Epithelial cell of prostate (primary cell): ENCODE measurements around the gene CARMIL3.

ENCODE experiments used
- DNase-seq: peaks from one replicate; pipeline ENCODE4 v3.0.0-alpha.2; 2011; ENCODE audit warnings: low read depth, low spot score
- H3K27ac ChIP-seq: fragments of 450-650 bp; 2 replicates; pipeline ENCODE4 v1.5.1; 2017; ENCODE audit warnings: mild to moderate bottlenecking

CARMIL3 gene

GRCh38 chr14:24060984-24061913, 9.4 kb downstream of the CARMIL3 start:
- no peak overlapping the region for H3K27ac ChIP-seq
- no peak for DNase-seq

DNA sequence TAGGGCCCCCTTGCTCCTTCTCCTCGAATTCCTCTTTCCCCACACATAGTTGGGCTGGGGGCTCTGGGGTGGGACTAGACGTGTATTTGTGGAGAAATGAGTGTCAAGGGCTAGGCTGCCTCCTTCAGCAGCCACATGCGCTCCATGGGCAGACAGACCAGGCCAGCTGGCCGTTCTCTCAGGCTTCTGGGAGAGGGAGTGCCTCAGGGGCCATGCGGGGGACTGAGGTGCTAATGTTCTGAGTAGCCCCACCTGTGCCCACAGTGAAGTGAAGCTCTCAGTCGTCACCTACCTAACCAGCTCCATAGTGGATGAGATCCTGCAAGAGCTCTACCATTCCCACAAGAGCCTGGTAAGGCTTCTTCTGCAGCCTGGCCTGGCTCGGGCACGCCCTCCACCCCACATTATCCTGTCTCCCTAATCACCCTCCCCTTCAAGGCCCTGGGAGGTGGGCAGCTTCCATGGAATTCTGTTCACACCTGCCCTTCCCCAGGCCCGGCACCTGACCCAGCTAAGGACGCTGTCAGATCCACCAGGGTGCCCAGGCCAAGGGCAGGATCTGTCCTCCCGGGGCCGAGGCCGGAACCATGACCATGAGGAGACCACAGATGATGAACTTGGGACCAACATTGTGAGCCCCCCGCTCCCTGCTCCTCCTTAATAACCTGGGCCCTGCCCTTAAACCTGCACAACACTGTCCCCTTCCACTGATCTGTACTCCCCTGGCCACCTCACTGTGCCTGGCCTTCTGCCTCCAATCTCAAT, 10.6 kb downstream of the CARMIL3 start:
- DNase-seq = no peak
- H3K27ac ChIP-seq = no peak overlapping the region

GRCh38 chr14:24063263-24063836, 11.5 kb downstream of the CARMIL3 start:
- DNase-seq = no peak
- no peak overlapping the region for H3K27ac ChIP-seq

DNA sequence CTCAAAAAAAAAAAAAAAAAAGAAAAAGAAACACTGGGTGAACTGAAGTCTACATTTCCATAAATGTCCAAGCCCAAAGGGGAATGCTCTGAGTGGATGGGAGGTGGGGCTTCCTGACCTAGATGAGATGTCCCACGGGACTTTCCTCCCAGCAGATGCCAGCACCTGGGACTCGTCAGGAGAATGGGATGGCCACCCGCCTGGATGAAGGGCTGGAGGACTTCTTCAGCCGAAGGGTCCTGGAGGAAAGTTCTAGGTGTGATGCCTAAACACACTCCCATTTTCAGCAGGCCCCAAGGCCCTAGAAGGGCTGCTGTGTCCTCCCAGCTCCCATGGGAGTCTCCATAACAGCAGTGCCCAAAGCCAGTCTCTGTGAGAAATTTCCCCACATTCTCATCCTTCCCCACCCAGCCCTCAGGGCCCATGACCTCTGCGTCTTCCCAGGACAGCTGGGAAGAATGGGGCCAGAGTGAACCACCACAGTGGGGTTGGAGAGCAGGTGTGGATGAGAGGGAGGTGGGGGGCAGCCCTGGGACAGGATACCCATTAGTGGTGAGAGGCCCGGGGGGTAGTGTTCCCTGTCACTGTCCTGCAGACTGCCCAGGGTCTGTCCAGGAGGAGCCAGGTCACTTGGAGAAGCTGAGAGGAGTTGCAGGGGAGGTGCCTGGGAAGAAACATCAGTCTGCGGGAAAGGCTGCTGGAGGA, 12.4 kb downstream of the CARMIL3 start:
- no peak overlapping the region for H3K27ac ChIP-seq
- no peak for DNase-seq

- no peak overlapping the region for H3K27ac ChIP-seq
- no peak for DNase-seq
These were observed 13.0 kb downstream of the CARMIL3 start for GRCh38 chr14:24064856-24065255.

DNA sequence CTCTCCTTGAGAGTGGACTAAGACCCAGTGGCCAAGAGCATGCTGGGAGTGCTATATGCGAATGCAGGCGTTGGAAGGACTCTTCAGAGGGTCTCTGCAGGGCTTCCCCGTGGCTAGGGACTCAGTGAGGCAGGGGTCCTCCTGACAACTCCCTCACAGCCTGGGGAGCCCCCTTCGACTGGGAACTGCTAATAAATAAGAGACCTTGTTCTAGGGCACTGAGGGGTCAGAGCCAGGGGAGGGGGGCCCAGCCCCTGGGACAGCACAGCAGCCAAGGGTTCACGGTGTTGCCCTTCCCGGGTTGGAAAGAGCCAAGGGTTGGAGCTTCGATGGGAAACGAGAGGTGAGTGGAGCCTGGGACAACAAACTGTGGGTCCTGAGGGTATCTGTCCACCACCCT, 13.6 kb downstream of the CARMIL3 start:
- DNase-seq = no peak
- no peak overlapping the region for H3K27ac ChIP-seq

- DNase-seq = no peak
- H3K27ac ChIP-seq = no peak overlapping the region
These were observed 14.8 kb downstream of the CARMIL3 start for GRCh38 chr14:24066496-24067132.

DNA sequence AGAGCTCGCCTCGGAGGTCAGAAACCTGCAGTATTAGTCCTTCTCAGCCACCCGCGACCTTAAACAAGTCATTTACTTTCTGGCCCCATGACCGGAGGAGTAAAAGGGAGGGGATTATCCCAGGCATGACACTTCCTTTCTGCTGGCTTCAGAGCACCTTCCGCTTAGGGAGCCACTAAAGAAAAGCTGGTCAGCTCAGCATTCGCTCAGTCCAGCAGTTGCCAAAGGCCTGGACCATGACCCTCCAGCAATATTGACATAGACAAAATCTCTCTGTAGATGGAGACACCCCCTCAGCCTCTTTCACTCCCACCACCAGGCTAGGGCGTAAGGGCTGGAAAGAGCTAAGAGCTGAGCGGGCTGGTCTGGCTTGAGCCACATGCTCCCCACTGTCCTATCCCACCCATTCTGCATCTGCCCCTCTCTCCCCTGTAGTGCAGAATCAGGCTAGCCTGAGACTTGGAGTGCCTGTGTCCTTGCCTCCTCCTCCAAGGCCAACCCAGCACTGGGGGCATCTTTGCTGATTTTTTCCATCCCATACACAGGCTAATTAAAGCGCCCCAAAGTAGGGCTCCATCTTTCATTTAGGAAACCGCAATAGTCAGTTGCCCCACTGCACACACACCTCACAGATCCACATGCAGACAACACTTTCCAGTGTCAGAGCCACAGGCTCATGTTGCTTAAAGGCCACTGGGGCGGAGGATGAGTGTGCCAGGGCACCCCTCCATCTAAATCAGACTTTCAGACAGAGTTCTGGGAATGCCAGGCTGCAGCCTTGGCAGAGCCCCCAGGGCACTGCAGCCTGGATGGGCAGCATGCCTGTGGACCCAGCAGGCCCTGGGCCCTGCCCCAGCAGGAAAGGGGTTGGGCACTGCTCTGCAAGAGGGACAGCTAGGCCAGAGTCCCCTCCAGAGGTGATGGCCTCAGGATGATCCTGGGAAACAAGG, 15.6 kb downstream of the CARMIL3 start:
- H3K27ac ChIP-seq = no peak overlapping the region
- no peak for DNase-seq

DNA sequence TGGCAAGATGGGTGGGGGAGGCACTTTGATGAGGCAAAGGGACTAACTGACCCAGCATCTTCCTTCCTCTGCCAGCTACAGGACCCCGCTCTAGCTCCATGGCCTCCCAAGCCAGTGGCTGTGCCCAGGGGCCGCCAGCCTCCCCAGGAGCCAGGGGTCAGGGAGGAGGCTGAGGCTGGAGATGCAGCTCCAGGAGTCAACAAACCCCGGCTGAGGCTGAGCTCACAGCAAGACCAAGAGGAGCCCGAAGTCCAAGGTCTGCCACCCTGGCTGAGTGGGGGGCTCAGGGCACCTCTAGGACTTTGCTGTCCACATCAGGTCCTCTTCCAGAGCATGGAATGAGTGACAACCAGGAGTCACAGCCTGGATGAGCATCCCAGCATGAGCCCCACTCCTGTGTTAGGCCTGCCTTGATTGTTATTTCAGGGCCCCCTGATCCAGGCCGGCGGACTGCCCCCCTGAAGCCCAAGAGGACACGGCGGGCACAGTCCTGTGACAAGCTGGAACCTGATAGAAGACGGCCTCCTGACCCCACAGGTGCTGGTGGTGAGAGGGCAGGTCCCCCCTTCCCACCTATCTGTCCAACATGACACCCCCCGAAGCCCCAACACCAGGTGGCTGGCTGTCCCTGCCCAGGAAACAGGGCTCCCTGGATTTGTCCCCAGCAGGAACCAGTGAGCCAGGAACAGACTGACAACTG, 17.1 kb downstream of the CARMIL3 start:
- DNase-seq = no peak
- no peak overlapping the region for H3K27ac ChIP-seq

- DNase-seq = no peak
- no peak overlapping the region for H3K27ac ChIP-seq
These were observed 17.6 kb downstream of the CARMIL3 start for GRCh38 chr14:24069411-24069735.

DNA sequence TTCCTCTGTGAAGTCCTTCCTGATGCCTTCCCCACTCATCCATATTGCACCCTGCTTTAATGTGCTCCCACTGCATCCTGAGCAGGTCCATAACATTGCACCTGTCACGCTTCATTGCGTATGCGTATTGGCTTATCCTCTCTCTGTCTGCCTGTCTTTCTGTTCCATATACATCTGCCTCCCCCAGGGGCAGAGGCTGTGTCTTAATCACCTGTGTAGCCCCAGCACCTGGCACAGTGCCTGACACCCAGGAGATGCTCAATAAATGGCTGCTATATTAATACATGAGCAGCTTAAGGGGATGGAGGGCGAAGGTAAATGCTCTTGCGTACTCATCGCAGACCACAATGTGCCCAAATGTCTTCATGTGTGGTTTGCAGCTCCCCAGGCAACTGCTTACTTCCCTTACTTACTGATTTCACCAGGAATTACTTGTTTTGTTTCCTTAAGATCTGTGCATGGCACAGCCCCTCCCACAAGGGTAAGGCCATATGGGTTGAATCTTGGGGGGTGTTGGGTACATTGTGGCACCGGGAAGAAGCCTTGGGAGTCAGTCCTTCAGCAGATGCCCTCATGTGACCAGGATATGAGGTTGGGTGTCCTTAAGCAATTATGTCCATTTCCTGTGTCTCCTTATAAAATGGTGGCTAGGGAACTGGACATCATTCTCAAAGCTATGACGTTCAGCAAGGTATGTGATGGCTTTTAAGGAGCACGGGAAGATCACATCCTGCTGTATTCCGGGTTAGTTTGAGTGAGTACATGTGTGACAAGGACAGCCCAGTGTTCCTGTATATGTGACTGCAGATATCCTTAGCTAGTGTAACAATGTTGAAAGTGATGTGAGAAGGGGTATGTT, 18.7 kb downstream of the CARMIL3 start:
- no peak for DNase-seq
- no peak overlapping the region for H3K27ac ChIP-seq

GRCh38 chr14:24071144-24071697, 19.4 kb downstream of the CARMIL3 start, which contains the start of gene CPNE6:
Gene CPNE6, plus strand, starts transcription at chr14:24071562. Its CDS starts 1,375 bp downstream, at chr14:24072937.
- DNase-seq = no peak
- no peak within 1 kb of the TSS for H3K27ac ChIP-seq

GRCh38 chr14:24071836-24072430, 20.1 kb downstream of the CARMIL3 start:
- no peak for DNase-seq
- no peak overlapping the region for H3K27ac ChIP-seq

GRCh38 chr14:24072436-24072835, 20.6 kb downstream of the CARMIL3 start:
- H3K27ac ChIP-seq = no peak overlapping the region
- no peak for DNase-seq

DNA sequence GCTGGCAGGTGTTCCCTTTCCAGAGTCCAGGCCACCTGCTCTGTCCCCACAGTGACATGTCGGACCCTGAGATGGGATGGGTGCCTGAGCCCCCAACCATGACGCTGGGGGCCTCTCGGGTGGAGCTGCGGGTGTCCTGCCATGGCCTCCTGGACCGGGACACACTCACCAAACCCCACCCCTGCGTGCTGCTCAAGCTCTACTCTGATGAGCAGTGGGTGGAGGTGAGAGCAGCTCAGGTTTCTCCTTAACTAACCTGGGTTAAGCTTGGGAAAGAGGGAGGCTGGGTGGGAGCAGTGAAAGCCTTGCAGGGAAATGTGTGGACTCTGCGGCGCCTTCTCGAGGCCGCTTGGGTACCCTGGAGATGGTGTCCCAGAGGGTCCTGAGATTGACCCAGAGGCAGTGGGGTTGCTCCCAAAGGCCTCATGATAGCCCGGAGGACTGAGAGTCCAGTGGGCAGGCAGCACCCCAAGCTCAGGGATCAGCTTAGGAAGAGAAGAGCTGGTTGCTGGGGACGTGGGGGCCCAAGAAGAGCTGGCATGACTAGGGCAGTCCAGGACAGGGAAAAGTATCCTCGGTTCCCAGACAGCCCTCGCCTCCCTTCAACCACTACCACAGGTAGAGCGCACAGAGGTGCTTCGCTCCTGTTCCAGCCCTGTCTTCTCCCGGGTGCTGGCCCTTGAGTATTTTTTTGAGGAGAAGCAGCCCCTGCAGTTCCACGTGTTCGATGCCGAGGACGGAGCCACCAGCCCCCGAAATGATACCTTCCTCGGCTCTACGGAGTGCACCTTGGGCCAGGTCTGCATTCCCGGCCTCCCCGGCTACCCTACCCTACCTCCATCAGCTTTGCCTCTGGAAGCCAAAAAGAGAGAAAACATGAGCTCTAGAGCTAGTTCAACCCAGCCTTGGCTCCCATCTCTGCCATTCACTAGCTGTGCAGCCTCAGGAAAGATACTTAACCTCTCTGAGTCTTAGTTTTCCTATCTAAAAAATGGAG, 21.4 kb downstream of the CARMIL3 start:
- H3K27ac ChIP-seq = no peak overlapping the region
- no peak for DNase-seq
